ENCODE results near the gene PPM1N. TPM values are rescaled to one million over a fixed set of nuclear protein-coding genes. Genes with fewer than 3 reads are reported as not detected.

Gene PPM1N
- total RNA-seq, 1 donor from 2014 or later = 1.8 TPM

- no peaks in the 10 kb centered on the region for H3K9me3 ChIP-seq
- no peak overlapping the region for H3K27ac ChIP-seq
- H3K27me3 ChIP-seq (ENCODE audit: low read depth) = peaks cover 8% of the 10 kb centered on the region
- intact Hi-C loops (cut with DNase I) = no loop called here
- no peaks in the 10 kb centered on the region for H3K36me3 ChIP-seq
- TF ChIP-seq CTCF (IDR thresholded peaks at IDR 0.05) = no peak
- DNase-seq (no peak), ATAC-seq (no peak)
- peaks cover 32% of the 10 kb centered on the region for H3K4me1 ChIP-seq
- H3K4me3 ChIP-seq = no peak overlapping the region
Observed at GRCh38 chr19:45502111-45502510, 3.9 kb downstream of the PPM1N start.

- intact Hi-C loops (cut with DNase I) = no loop called here
- ATAC-seq = no peak
- TF ChIP-seq CTCF (IDR thresholded peaks at IDR 0.05) = no peak
- Histone ChIP-seq H3K27ac (no peak overlapping the region), H3K27me3 (ENCODE audit: low read depth) (peaks cover 4% of the 10 kb centered on the region), H3K36me3 (no peaks in the 10 kb centered on the region), H3K4me1 (peaks cover 14% of the 10 kb centered on the region), H3K9me3 (no peaks in the 10 kb centered on the region), H3K4me3 (no peak overlapping the region)
- no peak for DNase-seq
Observed at GRCh38 chr19:45503909-45504308, 5.7 kb downstream of the PPM1N start.

- DNase-seq (no peak), ATAC-seq (no peak)
- no peak for TF ChIP-seq CTCF (IDR thresholded peaks at IDR 0.05)
- no peaks in the 10 kb centered on the region for H3K27me3 ChIP-seq (ENCODE audit: low read depth)
- H3K4me1 ChIP-seq = peaks cover 18% of the 10 kb centered on the region
- no peak overlapping the region for H3K27ac ChIP-seq
- intact Hi-C loops (cut with DNase I) = no loop called here
- no peak overlapping the region for H3K4me3 ChIP-seq
- peaks cover 4% of the 10 kb centered on the region for H3K36me3 ChIP-seq
- H3K9me3 ChIP-seq = no peaks in the 10 kb centered on the region
Observed at GRCh38 chr19:45505151-45505995, 7.1 kb downstream of the PPM1N start.

GRCh38 chr19:45505996-45506245 is 7.7 kb downstream of the PPM1N start:
- peak overlapping the region; percentile 100 for H3K4me3 ChIP-seq
- intact Hi-C loops (cut with DNase I) = no loop called here
- H3K27me3 ChIP-seq (ENCODE audit: low read depth) = no peaks in the 10 kb centered on the region
- H3K9me3 ChIP-seq = no peaks in the 10 kb centered on the region
- ATAC-seq = no peak
- no peak for DNase-seq
- H3K36me3 ChIP-seq = peaks cover 6% of the 10 kb centered on the region
- TF ChIP-seq CTCF (IDR thresholded peaks at IDR 0.05) = no peak
- peak overlapping the region; percentile 91 for H3K27ac ChIP-seq
- H3K4me1 ChIP-seq = peaks cover 18% of the 10 kb centered on the region

GRCh38 chr19:45506246-45506988 is 8.2 kb downstream of the PPM1N start:
- intact Hi-C loops (cut with DNase I) = no loop called here
- peak; percentile 97 for DNase-seq
- peaks cover 6% of the 10 kb centered on the region for H3K36me3 ChIP-seq
- H3K4me3 ChIP-seq = peak overlapping the region; percentile 100
- H3K9me3 ChIP-seq = no peaks in the 10 kb centered on the region
- peaks cover 18% of the 10 kb centered on the region for H3K4me1 ChIP-seq
- peak; percentile 89 to 92 for ATAC-seq
- peak overlapping the region; percentile 91 for H3K27ac ChIP-seq
- TF ChIP-seq CTCF (IDR thresholded peaks at IDR 0.05) = peak; percentile 56
- no peaks in the 10 kb centered on the region for H3K27me3 ChIP-seq (ENCODE audit: low read depth)
